GM21723 (cell line): ENCODE data around the gene ALX3.
A peak's percentile ranks its signal among the peaks of the same experiment; 100 is the strongest.
"Not testable (repeated sequence)": the region's sequence is repeated elsewhere in the genome, so short reads cannot be mapped to it uniquely, and the experiment has no call there.

Experiments used
- ATAC-seq: cut with Tn5 transposase; IDR thresholded peaks from one replicate; pipeline ENCODE4 v1.9.1; 2021; ENCODE audit warnings: mild to moderate bottlenecking, moderate library complexity; ENCODE audit not compliant: unreplicated experiment

The ALX3 gene

DNA sequence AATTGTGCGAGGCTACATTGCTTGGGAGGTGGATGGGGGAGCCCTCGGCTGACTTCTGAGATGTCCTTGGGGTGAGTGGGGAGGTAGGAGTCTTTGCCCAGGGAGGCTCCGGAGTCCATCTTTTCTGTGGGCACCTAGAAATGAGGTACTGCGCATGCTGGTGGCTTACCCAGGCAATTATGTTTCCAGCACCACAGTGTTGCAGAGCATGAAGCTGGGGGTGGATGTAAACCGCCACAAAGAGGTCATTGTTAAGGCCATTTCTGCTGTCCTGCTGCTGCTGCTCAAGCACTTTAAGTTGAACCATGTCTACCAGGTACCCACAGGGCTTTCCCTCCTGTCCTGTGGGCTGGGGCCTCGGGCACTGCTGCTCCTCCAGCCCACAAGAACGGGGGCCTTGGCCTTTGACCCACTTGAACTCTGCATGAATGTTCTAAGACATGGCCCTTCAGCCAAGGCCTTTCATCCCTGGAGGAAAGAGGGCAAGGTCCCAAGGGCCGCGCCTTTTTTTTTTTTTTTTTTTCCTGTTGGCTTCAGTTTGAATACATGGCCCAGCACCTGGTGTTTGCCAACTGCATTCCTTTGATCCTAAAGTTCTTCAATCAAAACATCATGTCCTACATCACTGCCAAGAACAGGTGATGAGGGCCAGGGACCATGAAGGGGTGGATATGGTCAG, 21.4 kb downstream of the ALX3 start:
- ATAC-seq = no peak

DNA sequence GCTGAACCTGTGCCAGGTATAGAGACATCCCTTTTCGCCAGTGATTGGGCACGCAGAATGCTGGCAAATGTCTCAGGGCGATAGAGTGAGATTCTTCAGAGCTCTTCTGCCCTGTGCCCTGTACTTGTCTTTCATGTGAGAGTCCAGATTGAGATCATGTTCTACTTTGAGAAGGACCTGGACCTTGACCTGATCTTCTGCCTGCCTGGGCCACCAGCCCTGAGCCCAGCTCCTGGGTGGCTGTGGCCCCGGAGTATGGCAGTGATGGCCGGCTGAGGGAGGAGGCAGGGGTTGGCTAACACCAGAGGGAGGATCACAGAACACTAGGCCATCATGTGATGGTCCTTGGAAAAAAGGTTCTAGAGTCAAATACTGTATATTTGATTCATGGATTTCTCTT, 22.2 kb downstream of the ALX3 start:
- ATAC-seq = no peak

DNA sequence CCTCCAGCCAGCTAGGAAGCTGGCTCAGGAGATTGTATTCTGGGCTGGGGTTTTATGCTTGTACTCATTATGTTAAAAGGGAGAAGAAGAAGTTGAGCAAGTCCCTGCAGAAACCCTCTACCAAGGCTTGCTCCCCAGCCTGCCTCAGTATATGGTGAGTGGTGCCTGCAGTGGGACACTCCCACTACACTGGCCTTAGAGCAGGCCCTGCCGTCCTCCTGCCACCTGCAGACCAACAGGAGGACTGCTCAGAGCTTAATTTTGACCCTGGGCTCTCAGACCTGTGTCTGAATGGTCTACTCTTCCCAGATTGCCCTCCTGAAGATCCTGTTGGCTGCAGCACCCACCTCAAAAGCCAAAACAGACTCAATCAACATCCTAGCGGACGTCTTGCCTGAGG, 23.0 kb downstream of the ALX3 start:
- ATAC-seq = no peak

DNA sequence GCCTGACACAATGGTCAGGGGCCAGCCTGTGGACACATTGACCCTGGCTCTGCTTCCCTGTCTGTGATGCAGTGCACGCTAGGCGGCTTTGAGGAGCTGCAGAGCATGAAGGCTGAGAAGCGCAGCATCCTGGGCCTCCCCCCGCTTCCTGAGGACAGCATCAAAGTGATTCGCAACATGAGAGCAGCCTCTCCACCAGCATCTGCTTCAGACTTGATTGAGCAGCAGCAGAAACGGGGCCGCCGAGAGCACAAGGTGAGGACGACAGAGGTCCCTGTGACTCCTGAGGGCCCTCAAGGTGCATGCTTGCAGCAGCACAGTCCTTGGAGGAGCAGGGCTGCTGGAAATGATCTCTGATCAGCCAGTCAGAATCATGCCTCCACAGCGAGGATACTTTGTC, 27.5 kb downstream of the ALX3 start:
- no peak for ATAC-seq

DNA sequence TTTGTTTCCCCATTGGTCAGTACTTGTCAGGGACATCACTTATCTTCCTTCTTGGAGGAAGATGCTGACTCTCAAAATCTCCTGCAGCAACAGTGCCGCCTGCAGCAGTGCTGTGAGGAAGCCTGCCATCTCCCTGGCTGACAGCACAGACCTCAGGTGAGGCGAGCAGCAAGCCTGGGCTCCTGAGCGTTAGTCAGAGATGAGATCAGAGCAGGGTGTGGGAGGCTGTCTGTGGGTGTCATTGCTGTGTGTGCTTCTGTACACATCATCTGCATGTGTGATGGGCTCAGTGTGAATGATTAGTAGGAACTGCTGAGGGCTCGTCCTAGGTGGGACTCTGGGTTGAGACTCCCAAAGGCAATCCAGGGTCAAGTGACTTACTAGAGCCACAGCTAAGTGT, 29.9 kb downstream of the ALX3 start:
- ATAC-seq = no peak

DNA sequence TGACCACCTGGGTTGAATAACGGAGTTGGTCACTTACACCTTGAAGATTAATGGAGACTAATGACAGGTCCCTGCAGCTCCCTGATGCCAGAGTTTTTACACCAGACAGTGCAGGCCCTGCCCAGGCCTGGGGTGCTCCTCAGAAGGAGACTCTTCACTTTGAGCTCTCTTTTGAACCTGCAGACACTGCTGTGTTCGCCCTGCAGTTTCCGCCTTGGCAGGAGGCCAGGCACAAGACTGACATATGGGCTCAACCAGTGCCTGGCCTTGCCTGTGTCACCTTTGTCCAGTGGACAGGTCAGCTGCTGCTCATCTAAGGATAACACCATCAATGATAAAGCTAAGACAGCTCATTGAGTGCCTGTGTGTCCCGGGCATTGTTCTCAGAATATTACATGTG, 30.8 kb downstream of the ALX3 start:
- ATAC-seq = no peak

DNA sequence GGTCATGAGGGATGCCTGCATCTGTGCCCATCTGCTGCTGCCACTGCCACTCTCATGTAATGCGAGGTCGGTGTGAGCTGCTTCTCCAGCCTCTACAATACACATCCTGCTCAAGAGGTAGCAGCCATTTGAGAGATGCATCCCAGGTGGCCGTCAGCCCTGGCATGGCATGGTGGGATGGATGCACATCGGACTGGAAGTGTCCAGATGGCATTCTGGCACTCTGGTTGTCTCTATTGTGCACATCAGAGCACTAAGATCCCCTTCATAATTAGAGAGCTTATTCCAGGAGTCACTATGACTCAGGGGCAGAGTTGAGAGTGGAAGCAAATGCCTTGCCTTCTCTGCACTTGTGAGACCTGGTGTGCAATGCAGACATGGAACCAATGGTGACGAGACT, 32.2 kb downstream of the ALX3 start:
- no peak for ATAC-seq

DNA sequence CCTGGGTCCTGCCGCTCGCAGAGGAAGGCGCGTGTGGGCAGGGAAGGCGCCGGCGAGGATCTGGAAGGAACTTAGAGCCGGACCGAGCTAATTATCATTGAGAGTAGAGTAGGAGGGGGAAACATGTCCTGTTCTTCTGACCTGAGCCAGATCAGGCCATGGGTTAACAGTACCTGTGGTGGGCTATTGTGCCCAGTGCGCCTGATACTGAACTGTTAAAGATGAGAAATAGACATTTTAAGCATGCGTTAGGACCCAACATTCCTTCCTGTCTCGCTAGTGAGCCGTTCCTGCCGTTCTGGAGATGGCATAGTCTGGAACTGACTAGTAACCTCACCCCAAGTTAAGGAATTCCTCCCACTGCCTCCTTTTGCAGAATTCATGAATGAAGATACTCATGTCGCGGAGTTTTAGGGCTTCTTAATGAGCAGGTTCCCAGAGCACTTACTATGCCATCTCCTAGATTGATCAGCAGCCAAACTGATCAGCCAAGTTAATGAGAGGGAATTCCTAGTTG, 35.2 kb downstream of the ALX3 start:
- peak; percentile 28 for ATAC-seq

DNA sequence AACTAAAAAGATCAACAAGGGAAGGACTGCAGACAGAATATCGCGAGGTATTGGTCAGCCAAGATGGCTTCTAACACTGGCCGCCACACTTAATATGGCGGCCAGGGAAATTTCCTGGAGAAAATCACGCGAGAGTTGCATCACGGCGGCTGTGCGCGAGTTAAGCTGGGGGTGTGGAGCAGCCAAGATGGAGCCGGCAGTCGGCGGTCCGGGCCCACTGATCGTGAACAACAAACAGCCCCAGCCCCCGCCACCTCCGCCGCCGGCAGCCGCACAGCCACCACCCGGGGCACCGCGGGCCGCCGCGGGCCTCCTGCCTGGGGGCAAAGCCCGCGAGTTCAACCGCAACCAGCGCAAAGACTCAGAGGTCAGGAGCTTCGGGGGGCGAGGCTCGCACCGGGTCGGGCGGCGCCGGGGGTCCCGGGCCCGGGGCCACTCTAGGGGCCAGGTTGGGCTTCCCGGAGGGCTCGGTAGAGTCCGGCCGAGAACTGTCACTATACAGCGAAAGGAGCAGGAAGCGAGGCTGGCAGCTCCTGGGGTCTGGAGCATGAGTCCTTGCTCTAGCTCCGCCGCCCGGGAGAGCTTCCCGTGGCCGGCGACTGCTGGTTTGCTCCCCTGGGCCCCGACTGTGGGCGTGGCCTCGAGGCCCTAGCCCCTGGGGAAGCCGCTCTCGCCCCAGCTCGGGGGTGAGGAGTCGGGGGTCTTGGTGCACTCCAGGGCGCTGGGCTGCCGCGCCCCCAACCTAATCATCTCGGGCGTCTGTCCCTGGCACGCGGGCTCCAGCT, 35.8 kb downstream of the ALX3 start, which contains the start of gene STRIP1:
Gene STRIP1, plus strand, starts transcription at position 174 of the 785 bp plus-strand sequence. Its CDS starts 14 bp downstream, at position 188.
- peak; percentile 86 for ATAC-seq

DNA sequence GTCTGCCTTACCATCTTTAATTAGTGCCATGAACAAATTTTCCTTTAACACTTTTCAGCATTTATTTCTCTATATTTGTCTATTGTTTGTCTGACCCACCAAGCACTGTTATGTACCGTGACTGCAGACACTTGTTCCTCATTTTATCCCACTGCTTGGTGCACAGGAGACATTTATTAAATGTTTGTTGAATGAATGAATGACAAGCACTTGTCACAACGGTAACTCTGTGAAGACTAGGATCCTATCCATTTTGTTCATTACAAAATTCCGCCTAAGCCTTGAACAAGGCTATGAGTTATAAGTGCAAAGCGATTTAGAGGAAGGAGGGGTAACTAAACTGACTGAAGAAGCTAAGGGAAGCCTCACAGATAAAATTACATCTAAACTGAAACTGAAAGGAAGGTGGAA, 36.4 kb downstream of the ALX3 start:
- ATAC-seq = no peak

DNA sequence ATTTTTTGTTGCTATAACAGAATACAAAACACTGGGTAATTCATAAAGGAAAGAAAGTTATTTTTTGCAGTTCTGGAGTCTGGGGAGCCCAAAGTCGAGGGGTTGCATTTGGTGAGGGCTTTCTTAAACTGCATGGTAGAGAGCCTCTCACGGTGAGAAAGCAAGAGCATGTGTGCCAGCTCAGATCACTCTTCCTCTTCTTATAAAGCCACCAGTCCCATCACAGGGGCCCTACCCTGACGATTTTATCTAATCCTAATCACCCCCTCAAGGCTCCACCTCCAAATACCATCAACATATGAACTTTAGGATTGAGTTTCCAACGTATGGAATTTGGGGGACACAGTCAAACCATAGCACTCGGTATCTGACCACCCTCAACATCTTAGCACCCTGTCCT, 37.1 kb downstream of the ALX3 start:
- ATAC-seq = no peak

DNA sequence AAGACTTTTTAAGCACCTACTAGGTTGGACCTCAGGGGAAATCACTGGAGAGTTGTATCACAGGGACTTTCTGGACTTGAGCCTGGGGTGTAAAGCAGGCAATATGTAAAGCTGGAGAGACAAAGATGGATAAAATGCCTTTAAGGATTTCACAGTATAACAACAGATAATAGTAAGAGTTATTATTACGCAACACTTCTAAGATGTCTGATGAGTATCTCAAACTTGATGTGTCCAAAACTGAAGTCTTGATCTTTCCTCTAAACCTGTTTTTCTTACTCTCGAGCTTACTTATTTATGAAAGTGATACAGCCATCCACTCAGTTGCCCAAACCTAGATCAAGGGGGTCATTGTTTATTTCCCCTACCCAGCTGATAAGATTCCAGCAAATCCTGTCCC, 38.1 kb downstream of the ALX3 start:
- no peak for ATAC-seq

DNA sequence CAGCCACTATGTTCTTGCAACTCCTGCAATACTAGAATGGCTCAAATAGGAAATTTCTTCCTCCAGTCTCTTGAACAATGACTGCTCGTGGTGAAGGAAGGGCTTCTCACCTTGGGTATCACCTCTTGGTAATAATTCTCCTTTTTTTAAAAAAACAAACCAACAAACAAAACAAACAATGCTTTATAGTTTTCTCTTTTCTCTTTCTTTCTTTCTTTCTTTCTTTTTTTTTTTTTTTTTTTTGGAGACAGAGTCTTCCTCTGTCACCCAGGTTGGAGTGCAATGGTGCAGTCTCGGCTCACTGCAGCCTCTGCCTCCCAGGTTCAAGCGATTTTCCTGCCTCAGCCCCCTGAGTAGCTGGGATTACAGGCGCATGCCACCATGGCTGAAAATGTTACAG, 39.8 kb downstream of the ALX3 start:
- not testable (repeated sequence) for ATAC-seq

DNA sequence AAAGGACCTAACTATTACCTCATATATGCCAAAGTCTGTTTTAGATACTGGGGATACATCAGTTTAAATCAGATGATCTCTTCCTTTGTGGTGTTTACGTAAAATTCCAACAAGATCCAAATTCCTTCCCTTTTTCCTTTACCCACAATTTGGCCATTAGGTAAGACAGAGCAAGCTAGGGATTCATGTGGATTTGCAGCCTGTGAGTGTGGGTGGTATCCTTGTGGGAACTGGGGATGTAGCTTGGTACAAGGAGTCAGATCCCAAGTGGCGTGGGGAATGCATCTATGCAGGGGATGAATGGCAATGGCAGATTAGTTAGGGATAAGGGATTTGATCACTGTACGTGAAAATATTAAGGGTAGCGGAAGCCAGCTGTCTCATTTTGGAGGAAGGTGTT, 45.9 kb downstream of the ALX3 start:
- no peak for ATAC-seq

DNA sequence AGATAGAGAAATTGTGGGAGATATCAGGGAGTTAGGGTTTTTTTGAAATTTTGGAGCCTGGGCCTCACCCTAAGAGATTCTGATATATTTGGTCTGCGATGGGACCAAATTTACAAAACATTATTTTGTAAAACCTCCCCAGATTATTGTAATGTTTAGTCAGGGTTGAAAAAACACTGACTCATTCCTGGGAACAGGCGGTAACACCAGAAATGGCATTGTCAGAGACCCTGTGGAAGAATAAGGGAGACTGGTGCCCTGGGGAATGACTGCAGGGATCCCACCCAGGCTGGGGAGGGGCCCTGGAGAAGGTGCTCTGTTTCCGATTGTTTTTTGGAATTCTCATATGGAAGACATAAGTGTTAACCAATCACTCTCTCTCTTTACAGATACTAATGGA, 49.2 kb downstream of the ALX3 start:
- ATAC-seq = no peak

DNA sequence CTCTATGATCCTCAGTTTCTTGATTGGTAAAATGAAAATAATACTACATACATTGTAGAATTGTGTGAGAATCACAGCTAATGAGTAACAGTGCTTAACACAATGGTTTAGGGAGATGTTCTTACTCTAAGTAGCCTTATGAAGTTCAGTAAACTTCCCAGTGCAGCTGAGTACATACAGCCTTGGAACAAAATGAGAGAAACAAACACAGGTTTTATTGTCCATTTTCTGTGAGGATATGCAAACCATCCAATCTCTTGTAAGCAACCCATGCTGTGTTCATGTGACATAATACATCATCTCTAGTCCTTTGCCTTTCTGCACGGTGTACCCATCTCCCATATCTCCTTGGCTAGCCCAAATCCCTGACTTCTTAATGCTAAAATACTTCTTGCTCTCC, 50.7 kb downstream of the ALX3 start:
- no peak for ATAC-seq

DNA sequence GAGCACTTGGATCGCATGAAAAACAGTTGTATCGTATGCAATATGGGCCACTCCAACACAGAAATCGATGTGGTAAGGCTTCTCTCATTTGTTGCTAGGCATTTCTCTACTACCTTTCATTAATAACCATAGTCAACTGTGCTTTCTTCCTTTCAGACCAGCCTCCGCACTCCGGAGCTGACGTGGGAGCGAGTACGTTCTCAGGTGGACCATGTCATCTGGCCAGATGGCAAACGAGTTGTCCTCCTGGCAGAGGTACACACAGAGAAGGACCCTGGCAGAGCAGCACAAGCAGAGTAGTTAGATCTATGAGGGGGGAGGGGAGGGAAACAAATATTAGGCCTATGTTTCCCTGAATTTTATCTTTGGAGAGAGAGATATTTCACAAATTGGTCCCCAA, 52.1 kb downstream of the ALX3 start:
- ATAC-seq = no peak

DNA sequence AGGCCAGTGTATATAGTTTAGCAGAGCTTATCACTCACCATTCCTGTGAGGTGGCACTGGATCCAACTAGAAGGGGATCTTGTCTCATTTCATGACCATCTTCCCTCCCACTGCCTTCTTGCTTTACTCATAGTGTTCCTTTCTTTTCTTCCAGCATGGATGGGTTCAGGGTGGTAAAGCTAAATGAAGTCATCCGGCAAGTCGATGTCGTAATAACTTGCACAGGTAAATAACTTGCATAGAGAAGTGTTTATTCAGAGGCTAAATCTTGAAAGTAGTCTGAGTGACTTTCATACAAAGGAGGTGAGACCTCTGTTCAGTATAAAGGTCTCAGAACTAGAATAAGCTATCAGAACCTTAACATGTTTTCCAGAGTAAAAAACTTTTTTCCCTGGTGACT, 52.7 kb downstream of the ALX3 start:
- no peak for ATAC-seq

DNA sequence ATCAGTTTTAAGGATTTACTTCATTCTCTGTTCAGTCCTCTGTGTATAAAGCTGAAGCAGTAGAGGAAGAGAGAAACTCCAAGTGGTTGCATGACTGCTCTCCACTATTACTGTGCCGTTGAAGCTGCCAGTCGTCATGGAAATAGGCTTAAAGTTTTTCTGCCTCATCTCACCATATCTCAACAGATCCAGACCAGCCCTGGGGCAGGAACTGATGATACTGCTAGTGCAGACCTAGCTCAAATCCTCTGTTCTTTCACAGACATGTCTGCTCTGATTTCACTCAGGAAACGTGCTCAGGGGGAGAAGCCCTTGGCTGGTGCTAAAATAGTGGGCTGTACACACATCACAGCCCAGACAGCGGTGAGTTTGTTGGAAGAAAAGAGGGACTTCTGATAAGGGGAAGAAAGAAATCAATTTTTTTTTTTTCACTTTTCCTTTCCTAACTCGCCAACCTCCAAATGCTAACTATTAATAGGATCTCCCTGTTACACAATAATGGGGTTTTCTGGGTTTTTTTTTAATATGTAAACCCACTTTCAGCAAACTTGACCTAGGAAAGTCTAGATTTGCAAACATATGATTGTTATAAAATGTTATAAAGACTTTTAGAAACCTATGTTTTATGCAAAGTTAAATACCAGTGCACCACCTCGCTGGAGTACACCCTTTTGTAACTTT, 58.2 kb downstream of the ALX3 start:
- peak; percentile 67 for ATAC-seq

DNA sequence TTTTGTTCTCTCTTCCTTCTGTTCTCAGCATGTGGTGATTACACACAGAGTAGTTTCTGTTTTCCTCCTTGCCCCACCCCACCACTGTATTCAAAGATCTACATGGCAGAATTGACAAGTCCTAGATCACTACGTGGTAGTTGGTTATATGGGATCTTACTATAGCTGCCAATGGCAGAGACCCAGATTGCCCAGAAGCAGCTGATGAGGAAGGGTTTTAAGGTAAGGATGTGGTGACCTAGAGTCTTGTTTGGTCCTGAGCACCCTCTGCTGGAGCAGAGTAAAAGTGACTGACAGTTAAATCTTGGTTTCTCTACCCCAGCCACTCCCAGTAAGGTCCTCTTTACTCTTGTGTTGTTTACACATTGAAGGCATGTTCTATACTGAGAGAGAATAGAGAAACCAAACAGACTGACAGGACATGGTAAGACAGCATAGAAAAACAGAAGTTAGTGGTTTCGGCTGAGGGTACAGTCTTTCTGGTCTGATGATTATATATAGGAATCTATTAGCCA, 58.9 kb downstream of the ALX3 start:
- peak; percentile 98 for ATAC-seq
